WTC11 (cell line): ENCODE data around the gene TRNAU1AP. TPM values are rescaled to one million over a fixed set of nuclear protein-coding genes. Genes with fewer than 3 reads are reported as not detected.

Experiments
- FOXK1 ChIP-seq: sonication (generic); formaldehyde crosslinking; IDR thresholded peaks from 2 replicates; pipeline ENCODE4 v1.8.0; 2022; ENCODE audit warnings: mild to moderate bottlenecking, moderate library complexity, missing genetic modification reagents
- GRHL2 ChIP-seq: fragments of 250-450 bp; sonication (Bioruptor Pico); IDR thresholded peaks from 2 replicates; pipeline ENCODE4 v1.8.0; 2022; ENCODE audit warnings: mild to moderate bottlenecking, moderate library complexity; ENCODE audit not compliant: insufficient replicate concordance, severe bottlenecking
- GTF2I ChIP-seq: fragments of 250-450 bp; sonication (Bioruptor Pico); conservative IDR thresholded peaks from 2 replicates; pipeline ENCODE4 v1.4.0; 2021; ENCODE audit warnings: mild to moderate bottlenecking
- HMGA2 ChIP-seq: fragments of 250-450 bp; sonication (Bioruptor Pico); IDR thresholded peaks from 2 replicates; pipeline ENCODE4 v1.4.0; 2021; ENCODE audit warnings: mild to moderate bottlenecking, moderate library complexity
- IRF2 ChIP-seq: sonication (generic); formaldehyde crosslinking; IDR thresholded peaks from 2 replicates; pipeline ENCODE4 v1.8.0; 2022; ENCODE audit warnings: low read depth, missing genetic modification reagents, borderline replicate concordance
- JAZF1 ChIP-seq: fragments of 250-450 bp; sonication (Bioruptor Pico); IDR thresholded peaks from 2 replicates; pipeline ENCODE4 v1.9.0; 2021; ENCODE audit warnings: moderate library complexity, mild to moderate bottlenecking, inconsistent platforms
- MXD4 ChIP-seq: fragments of 250-450 bp; sonication (Bioruptor Pico); IDR thresholded peaks from 2 replicates; pipeline ENCODE4 v1.8.0; 2021; ENCODE audit warnings: mild to moderate bottlenecking, moderate library complexity, borderline replicate concordance
- OVOL2 ChIP-seq: fragments of 250-450 bp; sonication (Bioruptor Pico); IDR thresholded peaks from 2 replicates; pipeline ENCODE4 v1.9.0; 2021; ENCODE audit warnings: mild to moderate bottlenecking, borderline replicate concordance
- PRRX2 ChIP-seq: fragments of 250-450 bp; sonication (Bioruptor Pico); IDR thresholded peaks from 2 replicates; pipeline ENCODE4 v1.8.0; 2021; ENCODE audit warnings: mild to moderate bottlenecking
- RELA ChIP-seq: sonication (generic); formaldehyde crosslinking; IDR thresholded peaks from 2 replicates; pipeline ENCODE4 v1.8.1; 2022; ENCODE audit warnings: missing genetic modification reagents, mild to moderate bottlenecking, borderline replicate concordance
- TEAD1 ChIP-seq: sonication (generic); formaldehyde crosslinking; IDR thresholded peaks from 2 replicates; pipeline ENCODE4 v1.8.0; 2022; ENCODE audit warnings: mild to moderate bottlenecking, missing genetic modification reagents
- ZBTB21 ChIP-seq: sonication (generic); formaldehyde crosslinking; IDR thresholded peaks from 2 replicates; pipeline ENCODE4 v1.8.1; 2023; ENCODE audit warnings: mild to moderate bottlenecking, missing genetic modification reagents, borderline replicate concordance
- ZNF219 ChIP-seq: sonication (generic); formaldehyde crosslinking; IDR thresholded peaks from 2 replicates; pipeline ENCODE4 v1.8.0; 2023; ENCODE audit warnings: missing genetic modification reagents, mild to moderate bottlenecking, borderline replicate concordance
- ZNF317 ChIP-seq: sonication (generic); formaldehyde crosslinking; IDR thresholded peaks from 2 replicates; pipeline ENCODE4 v1.8.1; 2023; ENCODE audit warnings: low read depth, mild to moderate bottlenecking, moderate library complexity, missing genetic modification reagents, borderline replicate concordance
- ZNF416 ChIP-seq: fragments of 250-450 bp; sonication (Bioruptor Pico); IDR thresholded peaks from 2 replicates; pipeline ENCODE4 v1.9.0; 2021; ENCODE audit warnings: mild to moderate bottlenecking, inconsistent platforms
- total RNA-seq: library from RNA; stranded (reverse); gene quantifications from 3 replicates; pipeline ENCODE4 v1.2.3, GENCODE V29; 2021
- TF ChIP-seq, protein P1 (sequence below): fragments of 250-450 bp; sonication (Bioruptor Pico); IDR thresholded peaks from 2 replicates; pipeline ENCODE4 v1.9.0; 2021; ENCODE audit warnings: mild to moderate bottlenecking
- TF ChIP-seq, protein P2 (sequence below): sonication (generic); formaldehyde crosslinking; IDR thresholded peaks from 2 replicates; pipeline ENCODE4 v1.8.1; 2022; ENCODE audit warnings: missing genetic modification reagents, borderline replicate concordance
- TF ChIP-seq, protein P3 (sequence below): sonication (generic); formaldehyde crosslinking; IDR thresholded peaks from 2 replicates; pipeline ENCODE4 v1.8.0; 2022; ENCODE audit warnings: missing genetic modification reagents
- TF ChIP-seq, protein P4 (sequence below): sonication (generic); formaldehyde crosslinking; IDR thresholded peaks from 2 replicates; pipeline ENCODE4 v1.8.1; 2022; ENCODE audit warnings: mild to moderate bottlenecking, moderate library complexity, missing genetic modification reagents
- TF ChIP-seq, protein P5 (sequence below): sonication (generic); formaldehyde crosslinking; IDR thresholded peaks from 2 replicates; pipeline ENCODE4 v1.8.1; 2023; ENCODE audit warnings: mild to moderate bottlenecking, missing genetic modification reagents, borderline replicate concordance
- TF ChIP-seq, protein P6 (sequence below): sonication (generic); formaldehyde crosslinking; IDR thresholded peaks from 2 replicates; pipeline ENCODE4 v1.8.0; 2023; ENCODE audit warnings: missing genetic modification reagents
- TF ChIP-seq, protein P7 (sequence below): fragments of 250-450 bp; sonication (Bioruptor Pico); IDR thresholded peaks from 2 replicates; pipeline ENCODE4 v1.9.0; 2021; ENCODE audit warnings: mild to moderate bottlenecking
- TF ChIP-seq, protein P8 (sequence below): sonication (generic); formaldehyde crosslinking; IDR thresholded peaks from 2 replicates; pipeline ENCODE4 v1.8.0; 2022; ENCODE audit warnings: mild to moderate bottlenecking, missing genetic modification reagents

The TRNAU1AP gene
- total RNA-seq, 1 experiment from 2014 or later: 30.4 TPM

DNA sequence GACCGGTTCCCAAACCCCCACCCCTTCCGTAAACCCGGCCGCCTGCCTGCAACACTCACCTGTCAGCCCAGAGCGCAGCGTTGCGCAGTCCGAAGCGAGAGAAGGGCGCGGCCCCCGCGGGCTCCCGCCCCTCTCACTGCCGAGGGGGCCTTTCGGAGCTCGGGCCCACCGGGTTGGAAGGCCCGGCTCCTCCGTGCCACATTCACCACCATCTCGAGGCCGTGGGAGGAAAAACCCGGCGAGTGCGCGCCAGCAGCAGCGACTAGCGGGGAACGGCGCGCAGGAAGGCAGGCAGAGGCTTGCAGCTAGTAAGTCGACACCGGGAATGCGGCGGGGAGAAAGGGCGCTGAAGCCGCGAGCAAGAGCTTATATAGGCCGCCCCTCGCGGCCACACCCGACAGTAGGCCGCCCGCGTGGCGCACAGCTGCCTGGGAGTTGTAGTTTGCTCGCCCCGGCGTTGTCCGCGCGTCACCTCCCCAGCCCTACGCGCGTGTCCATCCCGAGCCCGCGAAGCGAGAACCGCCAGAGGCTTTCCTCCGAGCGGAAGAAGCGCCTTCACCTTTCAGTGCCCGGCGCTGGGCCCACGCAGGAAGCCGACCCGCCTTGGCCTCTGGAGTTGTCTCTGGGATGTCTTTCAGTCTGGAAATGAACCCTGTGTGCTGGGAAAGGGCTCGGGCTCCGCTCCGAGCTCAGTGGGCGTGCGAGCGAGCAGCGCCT is 28.8 kb downstream of the TRNAU1AP start (continued):
- TF ChIP-seq, protein P1, sequence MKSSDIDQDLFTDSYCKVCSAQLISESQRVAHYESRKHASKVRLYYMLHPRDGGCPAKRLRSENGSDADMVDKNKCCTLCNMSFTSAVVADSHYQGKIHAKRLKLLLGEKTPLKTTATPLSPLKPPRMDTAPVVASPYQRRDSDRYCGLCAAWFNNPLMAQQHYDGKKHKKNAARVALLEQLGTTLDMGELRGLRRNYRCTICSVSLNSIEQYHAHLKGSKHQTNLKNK (CRISPR knock-in tag): no peak
- TF ChIP-seq IRF2 (CRISPR knock-in tag): no peak
- TF ChIP-seq ZBTB21: no peak
- TF ChIP-seq MXD4: no peak
- TF ChIP-seq FOXK1 (CRISPR knock-in tag): peak; percentile 79
- TF ChIP-seq, protein P2, sequence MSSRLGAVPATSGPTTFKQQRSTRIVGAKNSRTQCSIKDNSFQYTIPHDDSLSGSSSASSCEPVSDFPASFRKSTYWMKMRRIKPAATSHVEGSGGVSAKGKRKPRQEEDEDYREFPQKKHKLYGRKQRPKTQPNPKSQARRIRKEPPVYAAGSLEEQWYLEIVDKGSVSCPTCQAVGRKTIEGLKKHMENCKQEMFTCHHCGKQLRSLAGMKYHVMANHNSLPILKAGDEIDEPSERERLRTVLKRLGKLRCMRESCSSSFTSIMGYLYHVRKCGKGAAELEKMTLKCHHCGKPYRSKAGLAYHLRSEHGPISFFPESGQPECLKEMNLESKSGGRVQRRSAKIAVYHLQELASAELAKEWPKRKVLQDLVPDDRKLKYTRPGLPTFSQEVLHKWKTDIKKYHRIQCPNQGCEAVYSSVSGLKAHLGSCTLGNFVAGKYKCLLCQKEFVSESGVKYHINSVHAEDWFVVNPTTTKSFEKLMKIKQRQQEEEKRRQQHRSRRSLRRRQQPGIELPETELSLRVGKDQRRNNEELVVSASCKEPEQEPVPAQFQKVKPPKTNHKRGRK (CRISPR knock-in tag): no peak
- TF ChIP-seq, protein P3, sequence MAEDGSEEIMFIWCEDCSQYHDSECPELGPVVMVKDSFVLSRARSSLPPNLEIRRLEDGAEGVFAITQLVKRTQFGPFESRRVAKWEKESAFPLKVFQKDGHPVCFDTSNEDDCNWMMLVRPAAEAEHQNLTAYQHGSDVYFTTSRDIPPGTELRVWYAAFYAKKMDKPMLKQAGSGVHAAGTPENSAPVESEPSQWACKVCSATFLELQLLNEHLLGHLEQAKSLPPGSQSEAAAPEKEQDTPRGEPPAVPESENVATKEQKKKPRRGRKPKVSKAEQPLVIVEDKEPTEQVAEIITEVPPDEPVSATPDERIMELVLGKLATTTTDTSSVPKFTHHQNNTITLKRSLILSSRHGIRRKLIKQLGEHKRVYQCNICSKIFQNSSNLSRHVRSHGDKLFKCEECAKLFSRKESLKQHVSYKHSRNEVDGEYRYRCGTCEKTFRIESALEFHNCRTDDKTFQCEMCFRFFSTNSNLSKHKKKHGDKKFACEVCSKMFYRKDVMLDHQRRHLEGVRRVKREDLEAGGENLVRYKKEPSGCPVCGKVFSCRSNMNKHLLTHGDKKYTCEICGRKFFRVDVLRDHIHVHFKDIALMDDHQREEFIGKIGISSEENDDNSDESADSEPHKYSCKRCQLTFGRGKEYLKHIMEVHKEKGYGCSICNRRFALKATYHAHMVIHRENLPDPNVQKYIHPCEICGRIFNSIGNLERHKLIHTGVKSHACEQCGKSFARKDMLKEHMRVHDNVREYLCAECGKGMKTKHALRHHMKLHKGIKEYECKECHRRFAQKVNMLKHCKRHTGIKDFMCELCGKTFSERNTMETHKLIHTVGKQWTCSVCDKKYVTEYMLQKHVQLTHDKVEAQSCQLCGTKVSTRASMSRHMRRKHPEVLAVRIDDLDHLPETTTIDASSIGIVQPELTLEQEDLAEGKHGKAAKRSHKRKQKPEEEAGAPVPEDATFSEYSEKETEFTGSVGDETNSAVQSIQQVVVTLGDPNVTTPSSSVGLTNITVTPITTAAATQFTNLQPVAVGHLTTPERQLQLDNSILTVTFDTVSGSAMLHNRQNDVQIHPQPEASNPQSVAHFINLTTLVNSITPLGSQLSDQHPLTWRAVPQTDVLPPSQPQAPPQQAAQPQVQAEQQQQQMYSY (CRISPR knock-in tag): peak; percentile 76
- no peak for TF ChIP-seq GTF2I
- no peak for TF ChIP-seq GRHL2 (CRISPR knock-in tag)
- TF ChIP-seq RELA (CRISPR knock-in tag): peak; percentile 74
- TF ChIP-seq OVOL2: no peak
- peak; percentile 95 for TF ChIP-seq TEAD1 (CRISPR knock-in tag)
- no peak for TF ChIP-seq PRRX2 (CRISPR knock-in tag)
- TF ChIP-seq, protein P4, sequence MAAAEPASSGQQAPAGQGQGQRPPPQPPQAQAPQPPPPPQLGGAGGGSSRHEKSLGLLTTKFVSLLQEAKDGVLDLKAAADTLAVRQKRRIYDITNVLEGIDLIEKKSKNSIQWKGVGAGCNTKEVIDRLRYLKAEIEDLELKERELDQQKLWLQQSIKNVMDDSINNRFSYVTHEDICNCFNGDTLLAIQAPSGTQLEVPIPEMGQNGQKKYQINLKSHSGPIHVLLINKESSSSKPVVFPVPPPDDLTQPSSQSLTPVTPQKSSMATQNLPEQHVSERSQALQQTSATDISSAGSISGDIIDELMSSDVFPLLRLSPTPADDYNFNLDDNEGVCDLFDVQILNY: peak; percentile 79
- TF ChIP-seq, protein P5, sequence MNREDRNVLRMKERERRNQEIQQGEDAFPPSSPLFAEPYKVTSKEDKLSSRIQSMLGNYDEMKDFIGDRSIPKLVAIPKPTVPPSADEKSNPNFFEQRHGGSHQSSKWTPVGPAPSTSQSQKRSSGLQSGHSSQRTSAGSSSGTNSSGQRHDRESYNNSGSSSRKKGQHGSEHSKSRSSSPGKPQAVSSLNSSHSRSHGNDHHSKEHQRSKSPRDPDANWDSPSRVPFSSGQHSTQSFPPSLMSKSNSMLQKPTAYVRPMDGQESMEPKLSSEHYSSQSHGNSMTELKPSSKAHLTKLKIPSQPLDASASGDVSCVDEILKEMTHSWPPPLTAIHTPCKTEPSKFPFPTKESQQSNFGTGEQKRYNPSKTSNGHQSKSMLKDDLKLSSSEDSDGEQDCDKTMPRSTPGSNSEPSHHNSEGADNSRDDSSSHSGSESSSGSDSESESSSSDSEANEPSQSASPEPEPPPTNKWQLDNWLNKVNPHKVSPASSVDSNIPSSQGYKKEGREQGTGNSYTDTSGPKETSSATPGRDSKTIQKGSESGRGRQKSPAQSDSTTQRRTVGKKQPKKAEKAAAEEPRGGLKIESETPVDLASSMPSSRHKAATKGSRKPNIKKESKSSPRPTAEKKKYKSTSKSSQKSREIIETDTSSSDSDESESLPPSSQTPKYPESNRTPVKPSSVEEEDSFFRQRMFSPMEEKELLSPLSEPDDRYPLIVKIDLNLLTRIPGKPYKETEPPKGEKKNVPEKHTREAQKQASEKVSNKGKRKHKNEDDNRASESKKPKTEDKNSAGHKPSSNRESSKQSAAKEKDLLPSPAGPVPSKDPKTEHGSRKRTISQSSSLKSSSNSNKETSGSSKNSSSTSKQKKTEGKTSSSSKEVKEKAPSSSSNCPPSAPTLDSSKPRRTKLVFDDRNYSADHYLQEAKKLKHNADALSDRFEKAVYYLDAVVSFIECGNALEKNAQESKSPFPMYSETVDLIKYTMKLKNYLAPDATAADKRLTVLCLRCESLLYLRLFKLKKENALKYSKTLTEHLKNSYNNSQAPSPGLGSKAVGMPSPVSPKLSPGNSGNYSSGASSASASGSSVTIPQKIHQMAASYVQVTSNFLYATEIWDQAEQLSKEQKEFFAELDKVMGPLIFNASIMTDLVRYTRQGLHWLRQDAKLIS (CRISPR knock-in tag): peak; percentile 74; the same call in 1 of the 2 replicates
- TF ChIP-seq, protein P6, sequence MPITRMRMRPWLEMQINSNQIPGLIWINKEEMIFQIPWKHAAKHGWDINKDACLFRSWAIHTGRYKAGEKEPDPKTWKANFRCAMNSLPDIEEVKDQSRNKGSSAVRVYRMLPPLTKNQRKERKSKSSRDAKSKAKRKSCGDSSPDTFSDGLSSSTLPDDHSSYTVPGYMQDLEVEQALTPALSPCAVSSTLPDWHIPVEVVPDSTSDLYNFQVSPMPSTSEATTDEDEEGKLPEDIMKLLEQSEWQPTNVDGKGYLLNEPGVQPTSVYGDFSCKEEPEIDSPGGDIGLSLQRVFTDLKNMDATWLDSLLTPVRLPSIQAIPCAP (CRISPR knock-in tag): peak; percentile 66; the same call in 1 of the 2 replicates
- 0 out of 2 replicates have a peak, but pooled peaks have one; percentile 65 for TF ChIP-seq ZNF416
- TF ChIP-seq ZNF317: no peak
- TF ChIP-seq, protein P7, sequence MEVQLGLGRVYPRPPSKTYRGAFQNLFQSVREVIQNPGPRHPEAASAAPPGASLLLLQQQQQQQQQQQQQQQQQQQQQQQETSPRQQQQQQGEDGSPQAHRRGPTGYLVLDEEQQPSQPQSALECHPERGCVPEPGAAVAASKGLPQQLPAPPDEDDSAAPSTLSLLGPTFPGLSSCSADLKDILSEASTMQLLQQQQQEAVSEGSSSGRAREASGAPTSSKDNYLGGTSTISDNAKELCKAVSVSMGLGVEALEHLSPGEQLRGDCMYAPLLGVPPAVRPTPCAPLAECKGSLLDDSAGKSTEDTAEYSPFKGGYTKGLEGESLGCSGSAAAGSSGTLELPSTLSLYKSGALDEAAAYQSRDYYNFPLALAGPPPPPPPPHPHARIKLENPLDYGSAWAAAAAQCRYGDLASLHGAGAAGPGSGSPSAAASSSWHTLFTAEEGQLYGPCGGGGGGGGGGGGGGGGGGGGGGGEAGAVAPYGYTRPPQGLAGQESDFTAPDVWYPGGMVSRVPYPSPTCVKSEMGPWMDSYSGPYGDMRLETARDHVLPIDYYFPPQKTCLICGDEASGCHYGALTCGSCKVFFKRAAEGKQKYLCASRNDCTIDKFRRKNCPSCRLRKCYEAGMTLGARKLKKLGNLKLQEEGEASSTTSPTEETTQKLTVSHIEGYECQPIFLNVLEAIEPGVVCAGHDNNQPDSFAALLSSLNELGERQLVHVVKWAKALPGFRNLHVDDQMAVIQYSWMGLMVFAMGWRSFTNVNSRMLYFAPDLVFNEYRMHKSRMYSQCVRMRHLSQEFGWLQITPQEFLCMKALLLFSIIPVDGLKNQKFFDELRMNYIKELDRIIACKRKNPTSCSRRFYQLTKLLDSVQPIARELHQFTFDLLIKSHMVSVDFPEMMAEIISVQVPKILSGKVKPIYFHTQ (CRISPR knock-in tag): no peak
- peak; percentile 64; the same call in 1 of the 2 replicates for TF ChIP-seq ZNF219 (CRISPR knock-in tag)
- no peak for TF ChIP-seq HMGA2 (CRISPR knock-in tag)
- TF ChIP-seq JAZF1: no peak
- TF ChIP-seq, protein P8, sequence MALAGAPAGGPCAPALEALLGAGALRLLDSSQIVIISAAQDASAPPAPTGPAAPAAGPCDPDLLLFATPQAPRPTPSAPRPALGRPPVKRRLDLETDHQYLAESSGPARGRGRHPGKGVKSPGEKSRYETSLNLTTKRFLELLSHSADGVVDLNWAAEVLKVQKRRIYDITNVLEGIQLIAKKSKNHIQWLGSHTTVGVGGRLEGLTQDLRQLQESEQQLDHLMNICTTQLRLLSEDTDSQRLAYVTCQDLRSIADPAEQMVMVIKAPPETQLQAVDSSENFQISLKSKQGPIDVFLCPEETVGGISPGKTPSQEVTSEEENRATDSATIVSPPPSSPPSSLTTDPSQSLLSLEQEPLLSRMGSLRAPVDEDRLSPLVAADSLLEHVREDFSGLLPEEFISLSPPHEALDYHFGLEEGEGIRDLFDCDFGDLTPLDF: no peak; the same call in 1 of the 2 replicates
